Skeletal muscle cell (primary cell): ENCODE data around the gene SPARC.

Experiments
- DNase-seq: peaks from one replicate; pipeline ENCODE4 v3.0.0-alpha.2; 2010; ENCODE audit warnings: low read depth
- H3K4me3 ChIP-seq: 2 replicates; pipeline ENCODE4 v1.5.1; 2011; ENCODE audit warnings: low read depth, mild to moderate bottlenecking, control low read depth, low read length, moderate library complexity

The SPARC gene

GRCh38 chr5:151633892-151634291 is 52.8 kb downstream of the SPARC start:
- no peak overlapping the region for H3K4me3 ChIP-seq
- DNase-seq = no peak

DNA sequence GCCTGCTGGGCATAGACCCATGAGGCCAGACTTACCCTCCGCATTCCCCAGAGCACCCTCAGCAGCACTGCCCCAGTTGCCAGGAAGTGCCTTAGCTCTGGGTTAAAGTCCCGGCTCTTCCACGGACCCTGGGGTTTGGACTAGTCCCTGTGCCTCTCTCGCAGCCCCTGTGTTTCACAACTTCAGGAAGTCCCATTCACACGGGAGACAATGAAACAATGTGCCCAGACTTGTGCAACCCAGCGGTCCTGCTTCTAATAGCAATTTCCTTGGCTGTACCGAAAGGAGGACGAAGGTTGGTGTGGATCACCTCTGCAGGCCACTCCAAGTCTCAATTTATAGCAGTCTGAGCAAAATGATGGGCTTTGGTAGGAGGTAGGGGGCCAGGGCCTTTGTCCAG is 53.8 kb downstream of the SPARC start:
- DNase-seq = no peak
- H3K4me3 ChIP-seq = no peak overlapping the region

DNA sequence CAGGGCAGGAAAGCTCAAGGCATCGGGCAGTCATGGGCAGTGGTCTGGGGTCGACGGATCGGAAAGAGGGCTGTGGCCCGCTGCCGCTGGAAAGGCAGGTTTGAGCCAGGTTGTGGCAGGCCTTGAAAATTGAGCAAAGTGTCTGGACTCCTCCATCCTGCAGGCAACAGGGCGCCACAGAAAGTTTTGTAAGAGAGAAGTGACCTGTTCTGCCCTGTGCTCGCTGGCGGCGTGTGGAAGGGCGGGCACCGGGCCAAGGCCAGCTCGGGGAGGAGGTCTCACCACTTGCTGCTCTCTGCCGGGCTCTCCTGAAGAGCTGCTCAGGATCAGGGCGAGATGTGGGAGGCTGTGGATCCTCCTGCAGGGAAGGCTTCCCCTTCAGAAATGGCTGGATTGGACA is 54.2 kb downstream of the SPARC start:
- no peak for DNase-seq
- H3K4me3 ChIP-seq = no peak overlapping the region

GRCh38 chr5:151631941-151632340 is 54.8 kb downstream of the SPARC start:
- no peak overlapping the region for H3K4me3 ChIP-seq

GRCh38 chr5:151630088-151630487 is 56.6 kb downstream of the SPARC start:
- no peak for DNase-seq
- no peak overlapping the region for H3K4me3 ChIP-seq

More at GRCh38 chr5:151631941-151632340, 54.8 kb downstream of the SPARC start:
- no peak for DNase-seq

DNA sequence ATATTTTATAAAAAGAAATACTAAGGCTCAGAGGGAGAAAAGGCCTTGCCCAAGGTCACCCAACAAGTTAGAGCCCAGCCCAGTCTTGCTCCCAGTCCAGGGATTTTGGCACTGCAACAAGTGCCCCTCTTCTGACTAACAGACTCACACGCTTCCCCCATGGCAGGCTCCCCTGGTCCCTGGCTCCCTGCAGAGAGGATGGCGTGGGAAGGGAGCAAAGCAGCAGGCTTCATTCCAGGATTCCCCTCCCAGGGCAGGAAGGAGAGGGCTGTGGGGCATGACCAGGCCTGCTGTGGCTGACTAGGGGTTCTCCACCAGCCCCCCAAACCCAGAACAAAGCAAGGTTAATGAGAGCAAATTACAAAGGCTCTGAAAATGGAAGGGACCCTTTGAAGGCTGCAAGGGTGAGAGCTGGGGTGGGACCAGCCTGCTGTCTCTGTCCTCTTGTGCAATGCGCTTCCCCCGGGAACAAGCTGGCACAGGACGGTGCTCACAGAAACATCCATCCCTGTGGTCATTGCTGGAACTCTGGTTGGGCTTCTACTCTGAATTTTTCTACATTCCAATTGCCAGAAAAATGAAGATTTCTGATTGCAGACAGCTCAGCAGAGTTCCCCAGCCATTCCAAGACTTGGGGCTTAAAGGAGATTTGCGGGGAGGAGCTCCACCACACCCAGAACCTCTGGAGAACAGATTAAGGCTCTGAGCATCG is 58.4 kb downstream of the SPARC start:
- H3K4me3 ChIP-seq = no peak overlapping the region
- no peak for DNase-seq

- no peak for DNase-seq
- H3K4me3 ChIP-seq = no peak overlapping the region
Measured at GRCh38 chr5:151627650-151628049, 59.1 kb downstream of the SPARC start.

DNA sequence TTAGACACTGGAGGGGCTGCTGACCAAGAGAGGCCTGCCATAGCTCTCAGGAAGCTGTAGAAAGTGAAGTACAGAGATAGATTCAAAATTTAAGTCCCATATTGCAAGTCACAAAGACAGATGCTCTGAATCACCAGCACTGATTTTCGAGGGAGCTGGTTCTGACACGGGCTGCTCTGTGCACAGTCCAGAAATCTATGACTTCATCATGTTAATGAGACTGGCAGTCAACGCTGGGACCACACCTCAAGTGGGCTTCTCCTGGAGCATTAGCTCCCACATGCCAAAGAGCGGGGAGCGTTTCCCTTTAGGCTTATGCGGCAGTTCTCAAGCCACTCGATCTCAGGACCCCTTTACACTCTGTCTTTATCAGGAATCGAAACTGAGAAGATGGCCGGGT is 61.4 kb downstream of the SPARC start:
- H3K4me3 ChIP-seq = no peak overlapping the region

GRCh38 chr5:151624476-151624875 is 62.2 kb downstream of the SPARC start:
- no peak for DNase-seq
- no peak overlapping the region for H3K4me3 ChIP-seq

More for the DNA sequence above, 61.4 kb downstream of the SPARC start:
- DNase-seq = no peak

DNA sequence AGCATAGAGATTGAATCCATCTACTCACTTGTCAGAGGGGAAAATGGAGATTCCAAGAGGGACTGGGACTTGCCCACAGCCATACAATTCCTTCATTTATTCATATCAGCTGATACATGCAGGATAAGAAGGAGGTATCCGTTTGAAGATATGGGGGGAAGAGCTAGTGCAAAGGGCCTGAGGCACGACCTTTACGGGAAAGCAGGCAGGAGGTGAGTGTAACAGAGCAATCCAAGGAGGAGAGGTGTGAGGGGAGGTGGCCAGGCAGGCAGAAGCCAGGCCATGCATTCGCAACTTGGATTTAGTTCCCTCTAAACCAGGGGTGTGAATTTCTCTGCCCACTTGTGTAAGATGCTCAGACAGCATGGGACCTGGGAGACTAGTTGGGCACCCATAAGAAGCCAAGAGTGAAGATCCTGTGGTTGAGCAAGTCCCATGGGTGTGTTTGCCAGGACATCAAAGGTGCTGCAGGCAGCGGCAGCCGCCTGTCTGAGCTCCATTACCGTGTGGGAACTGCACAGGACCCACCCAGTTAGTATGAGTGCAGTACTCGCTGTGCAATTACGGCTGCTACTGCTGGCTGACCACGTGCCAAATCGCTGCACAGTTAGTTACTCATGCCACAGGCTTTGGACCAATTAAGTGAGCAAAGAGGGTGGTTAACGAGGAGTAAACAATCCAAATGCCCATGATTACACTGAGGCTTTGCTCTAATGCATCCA is 64.2 kb downstream of the SPARC start:
- no peak for DNase-seq
- no peak overlapping the region for H3K4me3 ChIP-seq

DNA sequence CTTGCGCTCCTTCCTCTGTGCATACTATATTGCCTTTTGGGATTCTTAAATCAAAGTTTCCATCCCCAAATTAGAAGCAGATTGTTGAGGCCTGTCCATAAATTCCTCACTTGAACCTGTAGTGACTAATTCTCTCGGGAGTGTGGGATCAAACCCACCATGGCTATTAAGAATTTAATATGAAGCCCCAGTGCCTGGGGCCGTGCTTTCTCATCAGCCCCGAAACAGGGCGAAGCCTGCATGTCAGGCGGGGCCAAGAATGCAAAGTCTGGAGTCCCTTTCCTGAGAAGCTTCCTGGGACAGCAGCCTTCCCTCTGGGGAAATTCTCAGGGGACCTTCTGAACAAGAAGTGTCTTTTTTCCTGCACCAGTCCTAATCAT is 66.3 kb downstream of the SPARC start:
- no peak for DNase-seq
- no peak overlapping the region for H3K4me3 ChIP-seq

- DNase-seq = no peak
- H3K4me3 ChIP-seq = no peak overlapping the region
Measured at GRCh38 chr5:151619812-151620460, 66.8 kb downstream of the SPARC start.

DNA sequence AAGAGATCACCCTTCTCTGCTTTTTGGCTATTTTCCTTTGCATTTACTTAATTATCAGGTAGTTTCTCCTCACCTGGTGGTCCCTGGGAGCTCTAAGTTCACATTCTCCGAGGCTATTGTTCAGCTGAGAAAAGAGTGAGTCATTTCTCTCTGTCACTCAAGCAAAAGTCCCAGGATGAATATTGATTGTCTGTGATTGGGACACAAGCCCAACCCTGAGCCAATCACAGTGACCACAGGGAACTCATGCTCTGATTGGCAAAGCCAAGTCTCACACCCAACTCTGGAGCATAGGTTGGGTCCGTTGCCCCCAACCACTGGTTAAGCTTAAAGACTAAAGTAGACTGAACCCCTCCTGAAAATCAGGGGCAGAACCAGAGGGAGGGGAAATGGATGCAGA is 67.8 kb downstream of the SPARC start:
- no peak overlapping the region for H3K4me3 ChIP-seq
- DNase-seq = no peak

DNA sequence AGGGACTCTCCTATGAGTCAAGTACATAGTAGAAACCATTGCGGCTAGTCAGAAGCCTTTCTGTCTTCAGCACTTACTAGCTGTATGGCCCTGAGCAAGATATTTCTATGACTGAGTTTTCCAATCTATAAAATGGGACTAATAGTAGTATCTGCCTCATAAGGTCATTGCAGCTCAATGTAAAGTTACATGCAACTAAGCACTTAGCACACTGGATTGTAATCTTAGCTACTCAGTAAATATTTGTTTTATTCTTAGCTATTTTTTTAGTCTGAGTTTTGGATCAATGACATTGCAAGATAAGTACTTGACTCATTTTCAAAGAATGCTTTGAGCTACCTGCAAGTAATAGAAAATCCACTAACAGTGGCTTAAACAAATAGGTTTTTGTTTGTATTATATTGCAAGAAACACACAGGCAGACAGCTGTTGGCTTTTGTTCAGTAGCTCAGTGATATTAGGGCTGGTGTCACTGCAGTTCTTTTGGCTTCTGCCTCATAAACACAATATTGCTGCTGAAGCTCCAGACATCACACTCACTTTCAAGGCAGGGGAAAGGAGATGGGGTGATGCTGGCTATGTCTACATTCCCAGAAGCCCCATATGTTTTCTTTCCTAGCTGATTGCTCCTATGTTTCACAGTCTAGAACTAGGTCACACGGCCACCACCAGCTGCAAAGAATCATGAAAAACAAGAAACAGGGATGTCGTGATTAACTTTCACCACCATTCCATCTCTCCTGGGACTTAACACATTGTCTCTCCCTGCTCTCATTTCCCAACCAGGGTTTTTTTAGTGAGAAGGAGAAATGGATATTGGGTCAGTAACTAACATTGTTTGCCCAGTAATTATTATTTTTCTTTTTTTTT is 68.6 kb downstream of the SPARC start:
- no peak for DNase-seq
- no peak overlapping the region for H3K4me3 ChIP-seq

GRCh38 chr5:151617383-151617840 is 69.3 kb downstream of the SPARC start:
- H3K4me3 ChIP-seq = no peak overlapping the region
- no peak for DNase-seq

DNA sequence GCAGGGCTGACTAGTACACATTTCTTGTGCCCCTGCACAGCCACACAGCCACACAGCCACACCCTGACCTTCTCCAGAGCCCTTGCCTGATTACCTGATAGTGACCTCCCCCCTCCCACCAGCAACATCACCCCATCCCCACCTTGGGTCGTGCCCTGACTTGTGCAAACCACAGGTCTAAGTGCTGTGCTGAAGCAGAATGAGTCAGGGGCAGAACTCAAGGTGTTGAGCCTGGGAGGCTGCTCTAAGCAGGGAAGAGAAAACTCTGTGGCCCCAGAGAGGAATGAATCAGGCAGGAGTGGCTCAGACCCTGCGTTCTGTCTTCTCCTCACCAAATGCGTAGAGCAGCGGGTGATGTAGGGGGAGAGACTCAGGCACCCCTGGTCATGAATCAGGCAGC is 71.3 kb downstream of the SPARC start:
- no peak for DNase-seq
- no peak overlapping the region for H3K4me3 ChIP-seq

GRCh38 chr5:151614565-151614964 is 72.2 kb downstream of the SPARC start:
- H3K4me3 ChIP-seq = no peak overlapping the region
- no peak for DNase-seq

- H3K4me3 ChIP-seq = no peak overlapping the region
- peak; percentile 55 for DNase-seq
Measured at GRCh38 chr5:151612689-151613427, 73.9 kb downstream of the SPARC start.
